CD4-positive, alpha-beta T cell (primary cell): ENCODE results near the gene SSBP3. TPM values are rescaled to one million over a fixed set of nuclear protein-coding genes. Genes with fewer than 3 reads are reported as not detected.
A peak's percentile ranks its signal among the peaks of the same experiment; 100 is the strongest.

Experiments
- ATAC-seq: fragments of 200-7000 bp; cut with Tn5 transposase; one replicate; pipeline ENCODE4 v1.10.0; 2022; ENCODE audit warnings: mild to moderate bottlenecking; ENCODE audit not compliant: poor library complexity
- CTCF ChIA-PET: fragments of 350-600 bp; sonication (Branson Sonifier 250); formaldehyde crosslinking; loops from one replicate; lab custom pipeline; 2021; ENCODE audit warnings: antibody characterized with exemption, inconsistent platforms; lab: Charles Lee
- POLR2A ChIA-PET: fragments of 350-600 bp; sonication (Branson Sonifier 250); formaldehyde crosslinking; loops from one replicate; lab custom pipeline; 2021; ENCODE audit warnings: antibody characterized with exemption, inconsistent platforms; lab: Charles Lee
- DNase-seq, 14 experiments: peaks; one replicate each; pipeline ENCODE4 v3.0.0-alpha.2; 2013 to 2020; ENCODE audit warnings: mixed read lengths in 2 of 14
- H3K27ac ChIP-seq, 2 donors: one replicate each; pipeline versions ENCODE4 v1.5.1 to v1.7.0; 2013; ENCODE audit warnings: low read length in 2 of 2, low read depth in 1 of 2, mild to moderate bottlenecking in 1 of 2
- H3K27me3 ChIP-seq, 2 experiments: 1 replicate in 1 of 2; 2 replicates in 1 of 2; pipeline versions ENCODE4 v1.6.1 to v1.7.0; 2013; ENCODE audit warnings: low read length in 2 of 2, control low read depth in 1 of 2, mild to moderate bottlenecking in 1 of 2, moderate library complexity in 1 of 2; ENCODE audit not compliant: insufficient read depth in 2 of 2, control insufficient read depth in 1 of 2
- H3K36me3 ChIP-seq: one replicate; pipeline ENCODE4 v1.6.1; 2013; ENCODE audit warnings: low read length, control low read depth; ENCODE audit not compliant: insufficient read depth
- H3K4me1 ChIP-seq: one replicate; pipeline ENCODE4 v1.6.1; 2013; ENCODE audit warnings: low read length, control low read depth; ENCODE audit not compliant: insufficient read depth
- H3K4me3 ChIP-seq: one replicate; pipeline ENCODE4 v1.5.1; 2013; ENCODE audit warnings: mild to moderate bottlenecking, low read length, moderate library complexity
- H3K9me3 ChIP-seq, 2 experiments: 1 replicate in 1 of 2; 2 replicates in 1 of 2; pipeline versions ENCODE4 v1.6.1 to v1.7.0; 2013; ENCODE audit warnings: low read length in 2 of 2, mild to moderate bottlenecking in 2 of 2, control low read depth in 1 of 2, moderate library complexity in 1 of 2; ENCODE audit not compliant: control insufficient read depth in 1 of 2, insufficient read depth in 1 of 2
- H3K27ac Mint-ChIP-seq: one replicate; pipeline ENCODE4 v1.8.0; 2020; ENCODE audit warnings: mixed read lengths
- H3K27me3 Mint-ChIP-seq: one replicate; pipeline ENCODE4 v1.8.0; 2021; ENCODE audit warnings: mixed read lengths
- H3K36me3 Mint-ChIP-seq: one replicate; pipeline ENCODE4 v1.8.0; 2021; ENCODE audit warnings: low read depth, mixed read lengths
- H3K4me1 Mint-ChIP-seq: one replicate; pipeline ENCODE4 v1.8.0; 2021; ENCODE audit warnings: low read depth, mixed read lengths
- H3K4me3 Mint-ChIP-seq: one replicate; pipeline ENCODE4 v1.8.0; 2020; ENCODE audit warnings: mild to moderate bottlenecking, mixed read lengths
- H3K9me3 Mint-ChIP-seq: one replicate; pipeline ENCODE4 v1.8.0; 2020; ENCODE audit warnings: mixed read lengths
- intact Hi-C, 2 experiments: fragments of 100-400 bp; cut with DNase I in 1 of 2; cut with micrococcal nuclease in 1 of 2; formaldehyde crosslinking; loops; one replicate each; pipeline versions ENCODE4 v1.15.1 to v1.9.0; 2023 to 2025; cut with DNase I, micrococcal nuclease
- total RNA-seq, 174 experiments: library from RNA in 2 of 174; stranded (reverse) in 2 of 174; gene quantifications; one replicate each; pipeline ENCODE4 v1.2.3 and lab custom pipeline; 2021 to 2026
- TF ChIP-seq, protein P1 (sequence below): fragments of 200-600 bp; IDR thresholded peaks from one replicate; pipeline ENCODE4 v1.8.0; 2022; ENCODE audit warnings: antibody characterized with exemption, mild to moderate bottlenecking

SSBP3 gene
- total RNA-seq, 2 experiments from 2014 or later, result 50.6 to 52.4 TPM

DNA sequence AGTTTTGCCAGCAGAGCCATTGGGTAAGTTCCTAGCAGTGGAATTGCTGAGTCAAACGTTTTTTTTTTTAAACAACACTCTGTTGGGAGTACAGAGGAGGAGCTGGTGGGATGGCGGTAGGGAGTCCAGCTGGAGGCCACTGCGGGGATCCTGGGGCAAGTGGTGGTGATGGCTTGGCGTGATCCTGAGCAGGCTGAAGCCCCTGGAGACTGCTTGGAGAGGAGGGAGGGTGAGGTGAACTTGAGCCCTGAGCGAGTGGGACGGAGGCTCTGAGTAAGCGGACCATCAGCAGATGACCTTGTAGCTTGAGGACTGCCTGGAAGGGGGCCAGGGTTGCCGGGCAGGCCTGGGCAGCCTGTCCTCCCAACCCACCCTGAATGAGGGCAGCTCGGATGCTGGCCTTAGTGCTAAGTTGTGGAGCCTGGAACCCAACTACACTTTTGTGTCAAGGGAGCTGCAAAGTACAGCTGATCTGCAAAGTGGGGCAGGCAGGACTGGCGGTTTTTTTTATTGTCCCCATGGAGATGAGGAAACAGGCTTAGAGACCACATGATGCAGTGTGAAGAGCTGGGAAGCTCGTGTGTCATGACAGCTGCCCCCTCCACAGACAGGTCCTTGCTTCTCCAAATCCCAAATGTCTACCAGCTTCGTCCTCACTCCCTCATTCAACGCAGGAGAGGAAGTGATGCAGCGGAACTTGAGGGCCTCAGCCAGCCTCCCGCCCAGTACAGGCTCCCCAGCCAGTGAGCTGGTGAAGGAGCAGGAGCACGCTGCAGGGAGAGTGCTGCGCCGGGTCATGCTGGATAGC lies 186.0 kb downstream of the SSBP3 start:
- Mint-ChIP-seq H3K27ac (peak overlapping the region; percentile 31), H3K4me3 (no peak overlapping the region), H3K36me3 (peaks cover 65% of the 10 kb centered on the region), H3K9me3 (no peaks in the 10 kb centered on the region), H3K27me3 (no peaks in the 10 kb centered on the region), H3K4me1 (no peaks in the 10 kb centered on the region)
- no peaks in the 10 kb centered on the region for H3K27me3 ChIP-seq
- H3K9me3 ChIP-seq, result no peaks in the 10 kb centered on the region
- CTCF ChIA-PET, result no interaction called here
- H3K4me1 ChIP-seq, result no peaks in the 10 kb centered on the region
- peak in 2 of 14 experiments; percentile 35 to 38 for DNase-seq
- intact Hi-C loops, result no loop called here
- TF ChIP-seq, protein P1, sequence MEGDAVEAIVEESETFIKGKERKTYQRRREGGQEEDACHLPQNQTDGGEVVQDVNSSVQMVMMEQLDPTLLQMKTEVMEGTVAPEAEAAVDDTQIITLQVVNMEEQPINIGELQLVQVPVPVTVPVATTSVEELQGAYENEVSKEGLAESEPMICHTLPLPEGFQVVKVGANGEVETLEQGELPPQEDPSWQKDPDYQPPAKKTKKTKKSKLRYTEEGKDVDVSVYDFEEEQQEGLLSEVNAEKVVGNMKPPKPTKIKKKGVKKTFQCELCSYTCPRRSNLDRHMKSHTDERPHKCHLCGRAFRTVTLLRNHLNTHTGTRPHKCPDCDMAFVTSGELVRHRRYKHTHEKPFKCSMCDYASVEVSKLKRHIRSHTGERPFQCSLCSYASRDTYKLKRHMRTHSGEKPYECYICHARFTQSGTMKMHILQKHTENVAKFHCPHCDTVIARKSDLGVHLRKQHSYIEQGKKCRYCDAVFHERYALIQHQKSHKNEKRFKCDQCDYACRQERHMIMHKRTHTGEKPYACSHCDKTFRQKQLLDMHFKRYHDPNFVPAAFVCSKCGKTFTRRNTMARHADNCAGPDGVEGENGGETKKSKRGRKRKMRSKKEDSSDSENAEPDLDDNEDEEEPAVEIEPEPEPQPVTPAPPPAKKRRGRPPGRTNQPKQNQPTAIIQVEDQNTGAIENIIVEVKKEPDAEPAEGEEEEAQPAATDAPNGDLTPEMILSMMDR, result no peak
- H3K27ac ChIP-seq, result no peak overlapping the region
- H3K4me3 ChIP-seq, result no peak overlapping the region
- H3K36me3 ChIP-seq, result peaks cover 57% of the 10 kb centered on the region
- ATAC-seq, result no peak
- POLR2A ChIA-PET, result no interaction called here

DNA sequence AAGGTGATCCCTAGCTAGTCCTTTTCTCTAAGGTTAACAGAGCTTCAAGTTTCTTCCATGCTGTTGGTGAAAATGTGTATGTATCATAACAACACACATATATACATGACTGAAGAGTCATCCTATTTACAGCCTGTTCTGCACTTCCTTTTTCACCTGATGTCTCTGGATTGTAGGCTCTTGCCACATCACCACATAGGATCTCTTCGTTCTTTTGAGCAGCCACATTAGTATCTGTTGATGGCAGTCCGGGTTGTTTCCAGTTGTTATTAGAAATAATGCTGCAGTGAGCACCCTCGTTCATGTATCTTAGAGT lies 186.5 kb downstream of the SSBP3 start:
- Mint-ChIP-seq H3K4me3 (no peak overlapping the region), H3K9me3 (no peaks in the 10 kb centered on the region), H3K36me3 (peaks cover 68% of the 10 kb centered on the region), H3K27ac (peak overlapping the region; percentile 31), H3K27me3 (no peaks in the 10 kb centered on the region), H3K4me1 (no peaks in the 10 kb centered on the region)
- intact Hi-C loops, result no loop called here
- Histone ChIP-seq H3K4me3 (no peak overlapping the region), H3K36me3 (peaks cover 62% of the 10 kb centered on the region), H3K27ac (no peak overlapping the region), H3K27me3 (no peaks in the 10 kb centered on the region), H3K9me3 (no peaks in the 10 kb centered on the region), H3K4me1 (no peaks in the 10 kb centered on the region)
- ATAC-seq, result no peak
- POLR2A ChIA-PET, result interaction anchor here (0.8 kb wide), 1 partner anchor 20 kb away, joined by 4 read pairs; the partner anchor contains the start of genes CYB5RL and MRPL37
- TF ChIP-seq, protein P1, result no peak
- no peak for DNase-seq
- CTCF ChIA-PET, result no interaction called here

DNA sequence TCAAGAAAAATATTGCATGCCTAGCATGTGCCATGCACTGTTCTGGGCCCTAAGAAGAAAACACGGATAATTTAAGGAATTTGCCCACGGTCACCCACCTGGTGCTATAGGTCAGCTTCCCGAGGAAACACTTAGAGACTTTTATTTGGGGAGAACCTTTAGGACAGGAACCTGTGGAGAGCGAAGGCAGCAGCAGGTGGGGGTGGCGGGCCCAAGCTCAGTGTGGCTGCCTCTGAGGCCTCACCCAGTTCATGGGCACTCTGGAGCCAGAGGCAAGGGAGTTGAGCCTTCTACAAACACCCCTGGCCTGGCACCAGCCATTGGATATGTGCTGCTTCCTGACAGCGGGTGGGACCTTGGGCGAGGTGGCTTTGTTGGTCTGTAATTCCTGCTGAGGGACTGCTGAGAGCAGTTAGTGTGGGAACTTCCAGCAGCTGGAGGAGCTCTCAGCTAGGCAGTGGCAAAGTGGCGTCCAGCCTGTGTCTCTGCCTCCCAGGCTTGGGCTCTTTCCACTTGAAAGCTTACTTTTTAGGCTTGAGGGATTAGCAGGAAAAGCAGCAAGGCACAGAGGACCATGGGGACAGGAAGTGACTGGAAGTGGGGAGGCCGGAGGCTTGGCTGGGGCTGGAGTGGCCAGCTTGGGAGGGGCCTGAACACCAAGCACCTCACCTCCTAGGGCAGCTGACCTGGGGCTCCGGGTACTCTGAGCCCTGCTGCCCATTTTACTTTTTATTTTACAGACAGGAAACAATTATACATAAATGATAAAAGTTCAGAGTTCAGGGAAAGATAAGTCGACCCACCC lies 187.1 kb downstream of the SSBP3 start:
- Mint-ChIP-seq H3K9me3 (no peaks in the 10 kb centered on the region), H3K4me1 (no peaks in the 10 kb centered on the region), H3K27ac (peak overlapping the region; percentile 31), H3K27me3 (no peaks in the 10 kb centered on the region), H3K4me3 (no peak overlapping the region), H3K36me3 (peaks cover 73% of the 10 kb centered on the region)
- POLR2A ChIA-PET, result interaction anchor here (0.8 kb wide), 1 partner anchor 19 kb away, joined by 4 read pairs; the partner anchor contains the start of genes CYB5RL and MRPL37
- Histone ChIP-seq H3K36me3 (peaks cover 68% of the 10 kb centered on the region), H3K4me3 (no peak overlapping the region), H3K4me1 (no peaks in the 10 kb centered on the region), H3K27ac (no peak overlapping the region), H3K9me3 (no peaks in the 10 kb centered on the region), H3K27me3 (no peaks in the 10 kb centered on the region)
- intact Hi-C loops, result no loop called here
- CTCF ChIA-PET, result no interaction called here
- ATAC-seq (no peak), DNase-seq (no peak)
- TF ChIP-seq, protein P1, result no peak
